Spinal cord (tissue), 10 donors: ENCODE results near the gene EVX1. TPM values are rescaled to one million over a fixed set of nuclear protein-coding genes. Genes with fewer than 3 reads are reported as not detected.

ENCODE experiments used
- DNase-seq, 6 donors: peaks; one replicate each; pipeline versions ENCODE4 v3.0.0 to v3.0.0-alpha.2; 2013 to 2015; ENCODE audit warnings: low spot score in 6 of 6, low read depth in 4 of 6
- H3K27ac ChIP-seq: one replicate; pipeline ENCODE4 v1.5.1; 2013; ENCODE audit warnings: low read depth, low read length, control low read depth
- H3K27me3 ChIP-seq: one replicate; pipeline ENCODE4 v1.6.1; 2013; ENCODE audit warnings: low read length; ENCODE audit not compliant: control insufficient read depth, insufficient read depth
- H3K36me3 ChIP-seq: one replicate; pipeline ENCODE4 v1.6.1; 2013; ENCODE audit warnings: low read length; ENCODE audit not compliant: control insufficient read depth, insufficient read depth
- H3K4me1 ChIP-seq: one replicate; pipeline ENCODE4 v1.6.1; 2013; ENCODE audit warnings: low read length; ENCODE audit not compliant: control insufficient read depth, insufficient read depth
- H3K4me3 ChIP-seq: one replicate; pipeline ENCODE4 v1.5.1; 2013; ENCODE audit warnings: low read depth, low read length, control low read depth
- H3K9me3 ChIP-seq: one replicate; pipeline ENCODE4 v1.6.1; 2013; ENCODE audit warnings: low read length; ENCODE audit not compliant: control insufficient read depth, insufficient read depth
- WGBS: methylation state at CpG from one replicate; pipeline ENCODE4 v1.1.5; 2013; ENCODE audit warnings: missing lambda C conversion rate; ENCODE audit not compliant: insufficient coverage; 5-methylcytosine and 5-hydroxymethylcytosine counted together
- polyA plus RNA-seq, 2 donors: library from polyadenylated mRNA; unstranded; fragments of 120-200 nt; gene quantifications; one replicate each; pipeline ENCODE4 v1.2.1, GENCODE V29; 2013; ENCODE audit not compliant: insufficient read length in 2 of 2
- total RNA-seq, 2 donors: library from RNA; depleted of rRNA in 1 of 2; stranded (reverse); fragments of 120-200 nt in 1 of 2; fragments of >200 nt in 1 of 2; gene quantifications; one replicate each; pipeline versions ENCODE4 v1.2.3 to v1.2.4, GENCODE V29; 2013 to 2014
- donor health status: healthy.

The EVX1 gene
- total and polyA plus RNA-seq, 4 donors = 0.11 to 1.3 (median 0.59) TPM; not detected in 1

DNA sequence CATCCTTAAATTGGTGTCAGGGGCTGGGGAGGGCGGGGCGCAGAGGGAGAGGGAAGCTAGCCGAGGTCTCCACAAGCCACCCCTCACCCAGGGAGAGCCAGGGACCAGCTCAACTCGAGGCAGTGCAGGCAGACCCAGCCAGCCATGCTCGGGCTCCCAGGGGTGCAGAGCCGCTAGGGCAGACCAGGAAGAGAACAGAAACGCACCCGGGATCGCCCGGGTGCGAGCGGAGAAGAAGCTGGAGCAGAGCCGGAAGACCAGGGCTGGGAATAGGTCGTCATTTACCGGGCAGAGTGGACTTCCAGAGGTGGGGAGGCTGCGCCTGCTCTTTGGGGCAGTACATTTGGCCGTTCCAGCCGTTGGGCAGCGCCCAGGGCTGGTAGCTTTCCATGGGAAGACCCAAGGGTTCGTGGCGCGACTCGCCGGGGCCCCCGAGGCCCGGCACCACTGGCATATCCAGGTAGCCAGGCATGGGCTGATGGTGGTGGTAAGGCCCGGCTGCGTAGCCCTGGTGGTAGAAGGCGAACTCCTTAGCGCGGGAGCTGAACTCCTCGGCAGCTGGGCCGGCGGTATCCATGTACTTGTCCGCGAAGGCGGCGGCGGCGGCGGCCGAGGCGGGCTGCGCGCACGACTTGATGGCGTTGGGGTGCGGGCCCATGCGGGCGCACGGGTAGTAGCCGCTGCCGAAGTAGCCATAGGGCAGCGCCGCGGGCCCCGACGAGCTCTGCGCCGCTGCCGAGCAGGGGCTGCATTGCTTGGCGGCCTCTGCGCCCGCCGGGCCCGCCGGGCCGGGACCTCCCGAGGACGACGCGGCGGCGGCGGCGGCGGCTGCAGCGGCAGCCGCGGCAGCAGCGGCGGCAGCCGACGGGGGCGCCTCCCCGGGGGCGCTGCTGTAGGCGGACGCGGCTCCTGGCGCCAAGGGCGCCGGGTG lies 43.5 kb upstream of the EVX1 start:
- DNase-seq = peak in 1 of 6 donors; percentile 38
- H3K4me1 ChIP-seq = peaks cover 23% of the 10 kb centered on the region

GRCh38 chr7:27199849-27200760 lies 42.5 kb upstream of the EVX1 start, which contains the start of gene HOXA13:
TSS of gene HOXA13 (minus strand) at chr7:27200091. CDS start at chr7:27200077, 14 bp downstream.
- Histone ChIP-seq H3K36me3 (no peaks in the 10 kb centered on the region), H3K27me3 (peaks cover 95% of the 10 kb centered on the region), H3K9me3 (no peaks in the 10 kb centered on the region), H3K4me3 (no peak within 1 kb of the TSS), H3K4me1 (peaks cover 28% of the 10 kb centered on the region), H3K27ac (no peak within 1 kb of the TSS)
- under 1% methylated on average over 92 of the region's 99 CpGs for WGBS
- no peak for DNase-seq

More for the DNA sequence above, 43.5 kb upstream of the EVX1 start:
- no peak overlapping the region for H3K4me3 ChIP-seq
- no peaks in the 10 kb centered on the region for H3K36me3 ChIP-seq
- H3K27ac ChIP-seq = no peak overlapping the region
- no peaks in the 10 kb centered on the region for H3K9me3 ChIP-seq
- H3K27me3 ChIP-seq = peaks cover 95% of the 10 kb centered on the region
- under 1% methylated on average over 93 of the region's 93 CpGs for WGBS

- Histone ChIP-seq H3K9me3 (no peaks in the 10 kb centered on the region), H3K27me3 (peaks cover 95% of the 10 kb centered on the region), H3K27ac (no peak overlapping the region), H3K4me3 (no peak overlapping the region), H3K4me1 (peaks cover 33% of the 10 kb centered on the region), H3K36me3 (no peaks in the 10 kb centered on the region)
- peak in 1 of 6 donors; percentile 36 for DNase-seq
- 6% methylated on average over 8 of the region's 14 CpGs for WGBS
These were observed 41.6 kb upstream of the EVX1 start for GRCh38 chr7:27200761-27201579.

DNA sequence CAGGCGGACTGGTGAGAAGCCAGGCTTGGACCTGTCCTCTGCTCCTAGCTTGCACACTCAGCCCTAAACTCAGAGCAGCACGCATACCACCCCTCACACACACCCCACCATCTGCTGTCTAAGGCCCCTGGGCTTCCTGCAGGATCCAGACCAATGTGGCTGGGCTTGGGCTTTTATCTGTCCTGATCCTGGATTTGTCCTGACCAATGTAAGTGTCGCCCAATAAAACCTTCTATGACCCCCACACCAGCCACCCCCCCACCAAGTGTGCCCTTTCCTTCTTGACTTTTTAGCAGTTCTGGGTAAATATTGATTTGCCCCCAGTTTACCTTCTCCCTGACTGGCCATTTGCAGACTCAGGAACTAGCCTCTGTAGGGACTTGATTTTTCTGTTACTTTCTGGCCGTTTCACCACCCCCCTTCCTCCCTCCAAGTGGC lies 41.0 kb upstream of the EVX1 start:
- H3K4me1 ChIP-seq = peaks cover 33% of the 10 kb centered on the region
- no peaks in the 10 kb centered on the region for H3K9me3 ChIP-seq
- 17% methylated on average over 4 of the region's 4 CpGs for WGBS
- H3K4me3 ChIP-seq = no peak overlapping the region
- no peaks in the 10 kb centered on the region for H3K36me3 ChIP-seq
- no peak overlapping the region for H3K27ac ChIP-seq
- H3K27me3 ChIP-seq = peaks cover 95% of the 10 kb centered on the region
- DNase-seq = no peak

GRCh38 chr7:27202018-27202861 lies 40.4 kb upstream of the EVX1 start:
- H3K4me1 ChIP-seq = peaks cover 33% of the 10 kb centered on the region
- H3K9me3 ChIP-seq = no peaks in the 10 kb centered on the region
- H3K27me3 ChIP-seq = peaks cover 96% of the 10 kb centered on the region
- H3K4me3 ChIP-seq = no peak overlapping the region
- peak in 1 of 6 donors; percentile 51 for DNase-seq
- 3% methylated on average over 25 of the region's 30 CpGs for WGBS
- H3K27ac ChIP-seq = no peak overlapping the region
- H3K36me3 ChIP-seq = no peaks in the 10 kb centered on the region

DNA sequence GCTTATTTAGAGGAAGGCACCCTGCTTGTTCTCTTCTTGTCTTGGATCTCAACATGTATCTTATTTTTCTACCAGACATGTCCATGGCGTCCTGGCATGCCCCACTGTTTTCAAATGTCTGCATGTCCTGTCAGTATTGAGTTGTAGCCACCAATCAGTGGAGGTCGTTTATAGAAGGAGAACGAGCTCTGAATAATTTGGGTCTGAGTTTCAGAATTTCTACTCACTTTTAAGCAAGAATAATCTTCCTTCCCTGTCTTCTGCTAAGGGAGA lies 39.8 kb upstream of the EVX1 start:
- H3K27ac ChIP-seq = no peak overlapping the region
- no peaks in the 10 kb centered on the region for H3K9me3 ChIP-seq
- no CpG with 5 or more reads among the region's 3 CpGs for WGBS
- peaks cover 33% of the 10 kb centered on the region for H3K4me1 ChIP-seq
- no peak for DNase-seq
- H3K27me3 ChIP-seq = peaks cover 95% of the 10 kb centered on the region
- no peak overlapping the region for H3K4me3 ChIP-seq
- no peaks in the 10 kb centered on the region for H3K36me3 ChIP-seq

GRCh38 chr7:27203365-27203953 lies 39.1 kb upstream of the EVX1 start:
- H3K9me3 ChIP-seq = no peaks in the 10 kb centered on the region
- H3K4me3 ChIP-seq = no peak overlapping the region
- no peak overlapping the region for H3K27ac ChIP-seq
- 21% methylated on average over 9 of the region's 10 CpGs for WGBS
- H3K4me1 ChIP-seq = peaks cover 30% of the 10 kb centered on the region
- no peaks in the 10 kb centered on the region for H3K36me3 ChIP-seq
- DNase-seq = peak in 1 of 6 donors; percentile 15
- peaks cover 95% of the 10 kb centered on the region for H3K27me3 ChIP-seq

GRCh38 chr7:27203964-27204594 lies 38.5 kb upstream of the EVX1 start:
- whole genome bisulfite sequencing = 14% methylated on average over 4 of the region's 4 CpGs
- Histone ChIP-seq H3K27me3 (peaks cover 95% of the 10 kb centered on the region), H3K36me3 (no peaks in the 10 kb centered on the region), H3K4me3 (no peak overlapping the region), H3K4me1 (peaks cover 23% of the 10 kb centered on the region), H3K27ac (no peak overlapping the region), H3K9me3 (no peaks in the 10 kb centered on the region)
- peak in 1 of 6 donors; percentile 10 for DNase-seq
